GM12892 (cell line): ENCODE data around the gene CCDC40.

Experiments used
- POLR2A ChIP-seq: IDR thresholded peaks from 2 replicates; pipeline ENCODE4 v1.6.1; 2011; ENCODE audit warnings: low read depth, low read length, control low read depth
- TAF1 ChIP-seq: IDR thresholded peaks from 2 replicates; pipeline ENCODE4 v1.6.1; 2011; ENCODE audit warnings: low read depth, mild to moderate bottlenecking, control low read depth, low read length, borderline replicate concordance

GRCh38 chr17:80122026-80122575 lies 85.7 kb downstream of the CCDC40 start:
- TF ChIP-seq POLR2A = no peak
- no peak for TF ChIP-seq TAF1
